ENCODE data around the gene TUBG2.

The TUBG2 gene

DNA sequence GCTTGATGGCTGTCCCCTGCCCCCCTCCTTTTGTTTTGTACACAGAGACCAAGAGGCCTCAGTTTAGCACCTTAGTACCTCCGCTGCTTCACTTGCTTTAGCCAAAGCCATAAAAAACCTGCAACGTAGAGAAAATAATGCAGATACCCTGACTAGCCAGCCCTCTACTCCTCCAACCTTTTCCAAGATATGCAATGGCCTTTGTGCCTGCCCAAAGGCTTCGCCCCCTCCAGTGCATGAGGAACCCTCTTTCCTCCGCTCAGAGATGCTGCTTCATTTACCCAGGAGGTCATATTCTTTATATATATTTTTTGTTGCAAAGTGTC is 40.3 kb downstream of the TUBG2 start:
- H3K9ac ChIP-seq, result no peak overlapping the region
- H3K27me3 ChIP-seq (ENCODE audit: insufficient read depth, low read depth), result no peaks in the 10 kb centered on the region
- TF ChIP-seq CTCF (conservative IDR thresholded peaks at IDR 0.05; ENCODE audit: low read depth, low read length), result no peak

GRCh38 chr17:42700586-42701289 is 41.7 kb downstream of the TUBG2 start:
- H2AFZ ChIP-seq (ENCODE audit: low read depth), result no peak overlapping the region
- peaks cover 45% of the 10 kb centered on the region for H3K4me1 ChIP-seq (ENCODE audit: low read depth, poor library complexity, severe bottlenecking)
- no peak overlapping the region for H3K27ac ChIP-seq
- H4K20me1 ChIP-seq (ENCODE audit: insufficient read depth), result no peaks in the 10 kb centered on the region
- H3K4me3 ChIP-seq (IDR thresholded peaks at IDR 0.05; ENCODE audit: insufficient read depth, low read depth, low read length), result no peak overlapping the region
- H3K36me3 ChIP-seq (ENCODE audit: insufficient read depth), result no peaks in the 10 kb centered on the region; the same call in 1 of the 2 replicates
- H3K4me2 ChIP-seq, result no peak overlapping the region
- H3K9ac ChIP-seq, result no peak overlapping the region
- H3K27me3 ChIP-seq (ENCODE audit: insufficient read depth, low read depth), result no peaks in the 10 kb centered on the region
- H3K79me2 ChIP-seq (ENCODE audit: insufficient read depth, low read depth), result no peaks in the 10 kb centered on the region
- no peak for TF ChIP-seq CTCF (conservative IDR thresholded peaks at IDR 0.05; ENCODE audit: low read depth, low read length)

More for the DNA sequence above, 40.3 kb downstream of the TUBG2 start:
- Histone ChIP-seq H3K27ac (no peak overlapping the region), H3K4me2 (no peak overlapping the region), H3K36me3 (ENCODE audit: insufficient read depth) (no peaks in the 10 kb centered on the region; the same call in 1 of the 2 replicates), H3K4me3 (IDR thresholded peaks at IDR 0.05; ENCODE audit: insufficient read depth, low read depth, low read length) (no peak overlapping the region), H4K20me1 (ENCODE audit: insufficient read depth) (no peaks in the 10 kb centered on the region), H3K79me2 (ENCODE audit: insufficient read depth, low read depth) (no peaks in the 10 kb centered on the region), H2AFZ (ENCODE audit: low read depth) (no peak overlapping the region), H3K4me1 (ENCODE audit: low read depth, poor library complexity, severe bottlenecking) (peaks cover 32% of the 10 kb centered on the region)

DNA sequence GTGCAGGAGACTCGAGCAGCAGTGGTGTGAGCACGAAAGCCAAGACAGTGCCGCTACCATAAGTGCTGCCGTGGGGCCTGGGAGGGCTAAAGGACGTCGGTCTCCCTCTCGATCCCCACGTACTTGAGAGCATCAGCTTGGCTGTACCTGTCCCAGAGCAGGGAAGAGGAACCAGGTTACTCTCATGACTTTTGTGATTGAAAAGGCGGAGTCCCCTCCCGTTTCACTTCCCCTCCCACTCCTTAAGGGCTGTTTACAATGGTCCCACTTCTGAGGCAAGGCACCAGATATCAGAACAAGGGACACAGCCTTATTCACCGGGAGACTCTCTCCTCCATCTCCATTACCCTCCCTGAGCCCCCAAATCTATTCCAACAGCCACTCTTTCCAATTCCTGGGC is 43.4 kb downstream of the TUBG2 start:
- TF ChIP-seq CTCF (conservative IDR thresholded peaks at IDR 0.05; ENCODE audit: low read depth, low read length), result no peak
- Histone ChIP-seq H3K27ac (no peak overlapping the region; the same call in 1 of the 2 replicates), H3K4me2 (peak overlapping the region; percentile 74; the same call in 1 of the 2 replicates), H3K4me3 (IDR thresholded peaks at IDR 0.05; ENCODE audit: insufficient read depth, low read depth, low read length) (no peak overlapping the region), H3K36me3 (ENCODE audit: insufficient read depth) (no peaks in the 10 kb centered on the region; the same call in 1 of the 2 replicates), H3K4me1 (ENCODE audit: low read depth, poor library complexity, severe bottlenecking) (peaks cover 62% of the 10 kb centered on the region), H3K9ac (no peak overlapping the region), H3K27me3 (ENCODE audit: insufficient read depth, low read depth) (no peaks in the 10 kb centered on the region), H3K79me2 (ENCODE audit: insufficient read depth, low read depth) (no peaks in the 10 kb centered on the region), H4K20me1 (ENCODE audit: insufficient read depth) (no peaks in the 10 kb centered on the region), H2AFZ (ENCODE audit: low read depth) (no peak overlapping the region)

- no peak for TF ChIP-seq CTCF (conservative IDR thresholded peaks at IDR 0.05; ENCODE audit: low read depth, low read length)
- Histone ChIP-seq H3K79me2 (ENCODE audit: insufficient read depth, low read depth) (no peaks in the 10 kb centered on the region), H2AFZ (ENCODE audit: low read depth) (no peak overlapping the region), H3K27ac (peak overlapping the region; percentile 82), H4K20me1 (ENCODE audit: insufficient read depth) (no peaks in the 10 kb centered on the region), H3K36me3 (ENCODE audit: insufficient read depth) (no peaks in the 10 kb centered on the region; the same call in 1 of the 2 replicates), H3K4me1 (ENCODE audit: low read depth, poor library complexity, severe bottlenecking) (peaks cover 82% of the 10 kb centered on the region), H3K27me3 (ENCODE audit: insufficient read depth, low read depth) (no peaks in the 10 kb centered on the region), H3K4me3 (IDR thresholded peaks at IDR 0.05; ENCODE audit: insufficient read depth, low read depth, low read length) (no peak overlapping the region), H3K9ac (peak overlapping the region; percentile 27; the same call in 1 of the 2 replicates), H3K4me2 (peak overlapping the region; percentile 74)
Observed at GRCh38 chr17:42704490-42704836, 45.4 kb downstream of the TUBG2 start.

All from KMS-11 (cell line).